ENCODE data around the gene CARD14.
"Not testable (repeated sequence)": the region's sequence is repeated elsewhere in the genome, so short reads cannot be mapped to it uniquely, and the experiment has no call there.

The CARD14 gene

GRCh38 chr17:80256034-80256350 lies 86.2 kb downstream of the CARD14 start:
- no peak for DNase-seq

GRCh38 chr17:80257716-80258213 lies 87.9 kb downstream of the CARD14 start:
- no peak for DNase-seq

DNA sequence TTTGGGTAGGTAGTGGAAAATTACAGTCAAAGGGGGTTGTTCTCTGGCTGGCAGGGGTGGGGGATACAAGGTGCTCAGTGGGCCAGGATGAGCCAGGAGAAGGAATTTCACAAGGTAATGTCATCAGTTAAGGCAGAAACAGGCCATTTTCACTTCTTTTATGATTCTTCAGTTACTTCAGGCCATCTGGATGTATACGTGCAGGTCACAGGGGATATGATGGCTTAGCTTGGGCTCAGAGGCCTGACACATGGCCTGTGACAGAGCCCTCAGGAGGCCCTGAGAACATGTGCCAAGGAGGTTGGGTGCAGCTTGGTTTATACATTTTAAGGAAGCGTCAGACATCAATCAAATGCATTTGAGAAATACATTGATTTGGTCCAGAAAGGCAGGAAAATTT lies 88.5 kb downstream of the CARD14 start:
- not testable (repeated sequence) for DNase-seq

Data from CD4-positive, alpha-beta T cell treated with Interleukin-6 for 4 hours (primary cell).